Fibroblast of villous mesenchyme (primary cell): ENCODE measurements around the gene MRTFB. TPM values are rescaled to one million over a fixed set of nuclear protein-coding genes. Genes with fewer than 3 reads are reported as not detected.
A peak's percentile ranks its signal among the peaks of the same experiment; 100 is the strongest.

Source experiments
- DNase-seq: peaks from one replicate; pipeline ENCODE4 v3.0.0-alpha.2; 2010; ENCODE audit warnings: low read depth
- H3K4me3 ChIP-seq: 2 replicates; pipeline ENCODE4 v1.5.1; 2011; ENCODE audit warnings: low read depth, mild to moderate bottlenecking, low read length
- CTCF ChIP-seq: IDR thresholded peaks from 2 replicates; pipeline ENCODE4 v1.5.1; 2012; ENCODE audit warnings: low read depth, mild to moderate bottlenecking, low read length; ENCODE audit not compliant: insufficient read depth
- total RNA-seq: library from RNA; depleted of rRNA; stranded (reverse); fragments of >200 nt; gene quantifications from 2 replicates; pipeline ENCODE4 v1.2.3, GENCODE V29; 2012

MRTFB gene
- total RNA-seq, 1 donor, result 8.2 TPM

- no peak for TF ChIP-seq CTCF
- H3K4me3 ChIP-seq, result no peak overlapping the region
- DNase-seq, result no peak
Observed at GRCh38 chr16:14236401-14236800, 165.3 kb downstream of the MRTFB start.

- no peak for DNase-seq
- H3K4me3 ChIP-seq, result no peak overlapping the region
- TF ChIP-seq CTCF, result no peak
Observed at GRCh38 chr16:14238756-14239155, 167.6 kb downstream of the MRTFB start.

DNA sequence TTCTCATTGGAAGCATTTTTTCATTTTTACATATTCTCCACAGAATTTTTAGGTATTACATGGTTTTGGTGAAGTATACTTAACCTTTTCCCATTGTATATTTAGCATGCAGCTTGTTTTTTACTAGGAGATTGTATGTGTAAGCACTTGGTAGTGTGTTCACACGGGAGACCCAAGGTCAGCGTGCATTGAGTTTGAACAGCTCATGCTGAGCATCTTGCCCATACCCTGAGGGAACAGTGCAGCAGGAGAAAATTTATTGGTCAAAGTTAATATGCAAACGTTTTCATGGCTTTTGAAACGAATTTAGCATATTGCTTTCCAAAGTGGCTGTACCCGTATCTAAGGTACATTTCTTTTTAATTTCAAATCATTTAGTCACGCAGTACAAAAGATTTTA, 168.7 kb downstream of the MRTFB start:
- no peak overlapping the region for H3K4me3 ChIP-seq
- no peak for TF ChIP-seq CTCF
- DNase-seq, result no peak

DNA sequence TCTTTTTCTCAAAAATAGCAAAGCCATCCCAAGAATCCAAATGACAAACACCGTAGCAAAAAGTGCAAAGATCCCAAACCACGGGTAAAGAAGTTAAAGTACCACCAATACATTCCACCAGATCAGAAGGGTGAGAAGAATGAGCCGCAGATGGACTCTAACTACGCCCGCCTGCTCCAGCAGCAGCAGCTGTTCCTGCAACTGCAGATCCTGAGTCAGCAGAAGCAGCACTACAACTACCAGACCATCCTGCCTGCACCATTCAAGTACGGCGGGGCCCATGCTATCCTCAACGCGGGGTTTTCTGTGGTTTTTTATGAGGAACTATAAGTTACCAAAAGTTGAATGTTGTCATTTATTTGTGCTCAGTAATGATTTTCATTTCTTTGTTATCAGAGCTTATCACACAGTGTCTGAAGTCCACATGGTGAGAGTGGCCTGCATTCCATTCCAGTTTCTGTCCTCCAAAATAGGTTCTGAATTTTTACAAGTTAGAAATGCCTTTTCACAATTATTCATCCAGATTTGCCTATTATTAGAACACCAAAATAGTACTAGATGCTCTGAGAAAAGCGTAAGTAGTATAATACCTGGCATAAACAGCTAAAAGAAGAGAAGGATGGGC, 169.2 kb downstream of the MRTFB start:
- TF ChIP-seq CTCF, result no peak
- H3K4me3 ChIP-seq, result no peak overlapping the region
- DNase-seq, result peak; percentile 44

GRCh38 chr16:14240964-14241363, 169.8 kb downstream of the MRTFB start:
- DNase-seq, result no peak
- no peak overlapping the region for H3K4me3 ChIP-seq
- TF ChIP-seq CTCF, result no peak

GRCh38 chr16:14241631-14242030, 170.5 kb downstream of the MRTFB start:
- DNase-seq, result no peak
- no peak overlapping the region for H3K4me3 ChIP-seq
- no peak for TF ChIP-seq CTCF

GRCh38 chr16:14242769-14243168, 171.7 kb downstream of the MRTFB start:
- DNase-seq, result no peak
- no peak overlapping the region for H3K4me3 ChIP-seq
- no peak for TF ChIP-seq CTCF
